HepG2 (cell line): ENCODE measurements around the gene GRIK4. TPM values are rescaled to one million over a fixed set of nuclear protein-coding genes. Genes with fewer than 3 reads are reported as not detected.

Source experiments
- ATAC-seq: fragments of 200-7000 bp; cut with Tn5 transposase; 3 replicates; pipeline ENCODE4 v1.9.1; 2020; ENCODE audit warnings: mild to moderate bottlenecking, moderate library complexity
- BruUV-seq: library from RNA; stranded (reverse); fragments of 400-500 nt; replicated peaks from 2 replicates; lab custom pipeline; 2021; lab: Mats Ljungman, UMichigan
- CTCF ChIA-PET: fragments of 300-600 bp; formaldehyde crosslinking; extraction: SDS; loops from one replicate; lab custom pipeline; 2021; ENCODE audit warnings: low total read pairs, inconsistent platforms, low intra/inter-chr PET ratio; lab: Yijun Ruan, JAX
- POLR2A ChIA-PET: fragments of 350-600 bp; sonication (Branson Sonifier 250); formaldehyde crosslinking; loops from one replicate; lab custom pipeline; 2020; ENCODE audit warnings: antibody characterized with exemption, inconsistent platforms; lab: Yijun Ruan, JAX
- DNase-seq: peaks from one replicate; pipeline ENCODE4 v3.0.0-alpha.2; 2015; ENCODE audit warnings: low spot score
- FAIRE-seq: peaks from 3 replicates; lab custom pipeline; 2011; peaks lifted over from hg19 to GRCh38; lab: Jason Lieb, UNC
- H2AFZ ChIP-seq: one replicate; pipeline ENCODE4 v1.6.1; 2011; ENCODE audit warnings: low read length, inconsistent platforms
- H3K27ac ChIP-seq: fragments of 300-600 bp; 3 replicates; pipeline ENCODE4 v1.8.0; 2011; ENCODE audit warnings: mixed run types, mild to moderate bottlenecking, mixed read lengths, low read length, inconsistent platforms; ENCODE audit not compliant: insufficient read depth; ENCODE audit errors: extremely low read length
- H3K27me3 ChIP-seq, 2 experiments: fragments of 200-600 bp in 1 of 2; 2 replicates in 1 of 2; 3 replicates in 1 of 2; pipeline versions ENCODE4 v1.6.0 to v1.8.0; 2011; ENCODE audit warnings: low read length in 2 of 2, mild to moderate bottlenecking in 2 of 2, moderate library complexity in 2 of 2, inconsistent platforms in 1 of 2; ENCODE audit not compliant: insufficient read depth in 2 of 2, control insufficient read depth in 1 of 2
- H3K36me3 ChIP-seq, 2 experiments: fragments of 200-600 bp in 1 of 2; replicated peaks in 1 of 2; 2 replicates in 1 of 2; 3 replicates in 1 of 2; pipeline versions ENCODE4 v1.5.1 to v1.8.0; 2011; ENCODE audit warnings: low read length in 2 of 2, inconsistent platforms in 1 of 2; ENCODE audit not compliant: insufficient read depth in 2 of 2, control insufficient read depth in 1 of 2
- H3K4me1 ChIP-seq: 2 replicates; pipeline ENCODE4 v1.5.1; 2012; ENCODE audit warnings: low read length, inconsistent platforms; ENCODE audit not compliant: insufficient read depth
- H3K4me2 ChIP-seq: 2 replicates; pipeline ENCODE4 v1.6.0; 2011; ENCODE audit warnings: low read depth, low read length, inconsistent platforms
- H3K4me3 ChIP-seq, 3 experiments: fragments of 200-600 bp in 1 of 3; sonication (generic), shearing (Covaris generic) in 1 of 3; replicated peaks in 1 of 3; 2 replicates each; pipeline ENCODE4 v1.5.1; 2011 to 2016; ENCODE audit warnings: low read length in 3 of 3, inconsistent platforms in 2 of 3, low read depth in 2 of 3, mild to moderate bottlenecking in 2 of 3, control low read depth in 1 of 3, mixed read lengths in 1 of 3; ENCODE audit not compliant: insufficient read depth in 1 of 3
- H3K79me2 ChIP-seq: one replicate; pipeline ENCODE4 v1.6.1; 2011; ENCODE audit warnings: low read length, inconsistent platforms; ENCODE audit not compliant: insufficient read depth
- H3K9ac ChIP-seq: 2 replicates; pipeline ENCODE4 v1.6.0; 2011; ENCODE audit warnings: mild to moderate bottlenecking, low read depth, low read length, inconsistent platforms; ENCODE audit not compliant: insufficient read depth
- H3K9me3 ChIP-seq: 2 replicates; pipeline ENCODE4 v1.5.1; 2012; ENCODE audit warnings: mild to moderate bottlenecking, low read length
- H4K20me1 ChIP-seq: 2 replicates; pipeline ENCODE4 v1.6.0; 2011; ENCODE audit warnings: inconsistent platforms, mild to moderate bottlenecking, low read length, moderate library complexity; ENCODE audit not compliant: insufficient read depth
- DR1 ChIP-seq: sonication (generic); formaldehyde crosslinking; IDR thresholded peaks from 2 replicates; pipeline ENCODE4 v1.8.0; 2021; ENCODE audit warnings: mild to moderate bottlenecking, missing genetic modification reagents, inconsistent platforms
- GATAD2A ChIP-seq: IDR thresholded peaks from 2 replicates; pipeline ENCODE4 v1.6.1; 2016
- HNF4A ChIP-seq: sonication (generic); formaldehyde crosslinking; IDR thresholded peaks from 2 replicates; pipeline ENCODE4 v1.4.0; 2020; ENCODE audit warnings: missing genetic modification reagents
- IKZF4 ChIP-seq: sonication (generic); formaldehyde crosslinking; IDR thresholded peaks from 2 replicates; pipeline ENCODE4 v1.5.1; 2020; ENCODE audit warnings: borderline replicate concordance, mild to moderate bottlenecking, low read depth, missing genetic modification reagents; ENCODE audit errors: not compliant biosample characterization
- KAT2B ChIP-seq: fragments of 150-350 bp; IDR thresholded peaks from 2 replicates; pipeline ENCODE4 v1.6.1; 2014; ENCODE audit warnings: low read depth, low read length, borderline replicate concordance
- ONECUT2 ChIP-seq: sonication (generic); formaldehyde crosslinking; IDR thresholded peaks from 2 replicates; pipeline ENCODE4 v1.4.0; 2020; ENCODE audit warnings: missing genetic modification reagents
- POLR2A ChIP-seq, 2 experiments: IDR thresholded peaks; 2 replicates each; pipeline ENCODE4 v1.6.1; 2011; ENCODE audit warnings: low read depth in 2 of 2, low read length in 2 of 2, mild to moderate bottlenecking in 1 of 2, moderate library complexity in 1 of 2; ENCODE audit not compliant: insufficient read depth in 1 of 2
- SALL1 ChIP-seq: sonication (generic); formaldehyde crosslinking; IDR thresholded peaks from 2 replicates; pipeline ENCODE4 v1.8.0; 2022; ENCODE audit warnings: mild to moderate bottlenecking, missing genetic modification reagents
- TARDBP ChIP-seq: sonication (generic); formaldehyde crosslinking; IDR thresholded peaks from 2 replicates; pipeline ENCODE4 v1.8.0; 2022; ENCODE audit warnings: mild to moderate bottlenecking, missing genetic modification reagents
- TSC22D2 ChIP-seq: sonication (generic); formaldehyde crosslinking; IDR thresholded peaks from 2 replicates; pipeline ENCODE4 v1.5.1; 2020; ENCODE audit warnings: missing genetic modification reagents, mild to moderate bottlenecking, borderline replicate concordance
- ZFP37 ChIP-seq: sonication (generic); formaldehyde crosslinking; IDR thresholded peaks from 2 replicates; pipeline ENCODE4 v1.4.0; 2020; ENCODE audit warnings: missing genetic modification reagents, borderline replicate concordance
- ZFP90 ChIP-seq: sonication (generic); formaldehyde crosslinking; IDR thresholded peaks from 2 replicates; pipeline ENCODE4 v1.8.0; 2022; ENCODE audit warnings: missing genetic modification reagents, mild to moderate bottlenecking, inconsistent platforms, borderline replicate concordance
- ZNF737 ChIP-seq: sonication (generic); formaldehyde crosslinking; IDR thresholded peaks from 2 replicates; pipeline ENCODE4 v1.5.0; 2020; ENCODE audit warnings: missing genetic modification reagents, mild to moderate bottlenecking, borderline replicate concordance
- WGBS: methylation state at CpG from one replicate; pipeline ENCODE4 v1.1.6; 2017; ENCODE audit warnings: low lambda C conversion rate; 5-methylcytosine and 5-hydroxymethylcytosine counted together
- in situ Hi-C: cut with HindIII; loops from 2 replicates; pipeline ENCODE4 v1.10.0; 2017; ENCODE audit warnings: low pct_unique_long_range_greater_than_20kb; ENCODE audit not compliant: extremely low pct_ligation_motif_present
- intact Hi-C: fragments of 100-400 bp; cut with micrococcal nuclease; formaldehyde crosslinking; loops from one replicate; pipeline ENCODE4 v1.10.0; 2022; ENCODE audit not compliant: unreplicated experiment
- polyA plus RNA-seq, 8 experiments: library from polyadenylated mRNA; depleted of rRNA in 3 of 8; stranded (reverse) in 7 of 8; unstranded in 1 of 8; fragments of >200 nt; fragmentation: Illumina TruSeq in 4 of 8; extraction: Trizol in 4 of 8; gene quantifications; 2 replicates each; pipeline versions ENCODE4 v1.2.1 to v1.2.3, GENCODE V29; 2011 to 2016; ENCODE audit warnings: low read depth in 4 of 8, missing spikeins in 1 of 8, mixed read lengths in 1 of 8; ENCODE audit not compliant: insufficient read depth in 1 of 8
- total RNA-seq, 5 experiments: library from RNA; depleted of rRNA; stranded (reverse); fragments of >200 nt; fragmentation: Illumina TruSeq; extraction: Trizol; gene quantifications; 2 replicates each; pipeline ENCODE4 v1.2.3, GENCODE V29; 2016; ENCODE audit warnings: low read depth in 1 of 5

Gene GRIK4
- total and polyA plus RNA-seq, 2 of the 13 experiments (the other 11 are each of a cell fraction or from before 2014, with no cell fraction given), result 0.04 to 0.07 TPM

DNA sequence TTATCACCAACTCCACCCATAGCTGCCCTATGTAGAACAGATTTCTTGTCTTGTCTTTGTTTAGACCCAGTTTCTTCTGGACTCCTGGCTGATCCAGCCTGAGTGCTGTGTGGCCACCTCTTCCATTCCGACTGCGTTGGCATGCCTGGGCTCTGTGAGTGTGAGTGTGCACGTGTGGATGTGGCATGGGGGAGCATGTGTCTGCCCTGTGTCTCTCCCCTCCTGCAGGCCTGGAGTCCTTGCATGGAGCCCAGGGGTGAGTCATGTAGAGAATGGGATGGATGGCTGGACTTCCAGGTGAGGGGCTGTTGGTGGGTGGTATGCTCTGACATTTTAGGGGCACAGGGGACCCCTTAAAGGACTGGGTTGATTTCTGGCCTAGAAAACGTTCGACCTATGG, 194.7 kb downstream of the GRIK4 start (continued):
- TF ChIP-seq ZFP37, result no peak

- Histone ChIP-seq H3K4me1 (peaks cover 37% of the 10 kb centered on the region), H3K9me3 (no peaks in the 10 kb centered on the region), H4K20me1 (no peaks in the 10 kb centered on the region), H3K79me2 (no peaks in the 10 kb centered on the region), H3K9ac (no peak overlapping the region), H2AFZ (no peak overlapping the region), H3K4me3 (no peak overlapping the region), H3K36me3 (no peaks in the 10 kb centered on the region), H3K4me2 (no peak overlapping the region), H3K27ac (no peak overlapping the region), H3K27me3 (0 out of 5 replicates have a peak, but pooled peaks cover 0 to 5% of the 10 kb centered on the region in 2 experiments)
- CTCF ChIA-PET, result no interaction called here
- POLR2A ChIA-PET, result no interaction called here
- BruUV-seq, result no TSS peak
- ATAC-seq (peak; percentile 17; the same call in 1 of the 3 replicates), DNase-seq (no peak), FAIRE-seq (no peak)
- TF ChIP-seq ONECUT2 (CRISPR knock-in tag) (0 out of 2 replicates have a peak, but pooled peaks have one; percentile 20), SALL1 (peak; percentile 46), ZFP90 (CRISPR knock-in tag) (no peak), KAT2B (peak; percentile 42; the same call in 1 of the 2 replicates), HNF4A (CRISPR knock-in tag) (peak; percentile 48), ZNF737 (CRISPR knock-in tag) (no peak), GATAD2A (CRISPR knock-in tag) (0 out of 2 replicates have a peak, but pooled peaks have one; percentile 28), TARDBP (no peak), TSC22D2 (CRISPR knock-in tag) (no peak), IKZF4 (CRISPR knock-in tag) (no peak), DR1 (no peak), POLR2A (IDR thresholded peaks at IDR 0.05; ENCODE audit: insufficient read depth in 1 of 2, low read depth in 2 of 2, low read length in 2 of 2) (no peak)
- WGBS, result 50% methylated on average over 2 of the region's 4 CpGs
- in situ Hi-C loops (no loop called here), intact Hi-C loops (no loop called here)
Observed at GRCh38 chr11:120707098-120707497, 195.6 kb downstream of the GRIK4 start.
